Ramos (cell line): ENCODE results near the gene ZFHX3.

ENCODE experiments used
- in situ Hi-C: fragments of 300-500 bp; cut with MboI; formaldehyde crosslinking; loops from one replicate; pipeline ENCODE4 v1.14.3; 2022; ENCODE audit warnings: low sequenced_read_pairs; ENCODE audit not compliant: unreplicated experiment

The ZFHX3 gene

DNA sequence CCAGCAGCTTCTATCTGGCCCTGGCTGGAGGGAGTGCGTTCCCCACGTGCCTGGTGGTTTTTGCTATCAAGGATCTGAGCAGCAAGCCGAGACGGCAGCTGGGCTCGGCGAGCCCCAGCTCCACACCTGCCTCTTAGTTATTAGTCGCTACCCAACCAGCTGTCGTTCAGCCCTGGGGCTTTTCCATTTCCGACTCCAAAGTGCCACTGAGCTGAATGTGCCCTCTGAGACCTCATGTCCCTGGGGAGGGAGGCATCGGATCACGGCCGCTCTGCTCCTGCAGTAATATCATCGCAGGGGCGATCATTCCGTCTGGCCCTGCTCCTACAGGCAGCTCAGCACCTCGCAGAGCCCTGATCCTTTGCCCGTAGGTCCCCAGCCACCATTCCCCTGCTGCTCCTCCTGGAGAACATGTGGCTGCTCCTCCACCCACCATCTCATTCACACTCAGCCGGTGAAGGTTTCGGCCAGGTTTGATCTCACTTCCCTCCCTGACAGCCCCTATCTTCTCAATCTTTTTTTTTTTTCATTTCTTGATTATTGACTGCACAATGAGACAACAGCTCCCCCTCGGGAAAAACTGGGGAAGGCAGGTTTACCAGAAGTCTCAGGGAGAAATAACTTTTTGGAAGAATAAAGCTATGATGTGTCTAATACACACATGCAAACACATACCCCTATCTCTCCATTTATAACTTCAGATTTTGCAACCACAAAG, 86.7 kb downstream of the ZFHX3 start:
- in situ Hi-C loops, result no loop called here

DNA sequence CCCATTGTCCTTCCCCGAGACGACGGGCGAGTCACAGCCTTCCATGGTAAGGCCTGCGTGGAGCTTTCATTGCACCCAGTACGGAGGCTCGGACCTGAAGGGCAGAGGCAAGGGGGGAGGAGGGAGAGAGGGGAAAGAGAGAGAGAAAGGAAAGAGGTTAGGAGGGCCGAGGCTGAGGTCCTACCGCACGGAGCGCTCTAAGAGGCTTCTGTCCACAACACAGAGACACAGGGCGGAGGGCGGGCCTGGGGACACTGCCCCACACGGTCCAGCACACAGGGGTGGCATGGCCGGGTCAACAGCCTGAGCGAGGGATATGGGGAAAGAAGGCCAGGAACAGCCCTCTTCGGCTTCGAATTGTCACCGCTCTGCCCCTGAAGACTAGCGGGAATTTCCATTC, 87.8 kb downstream of the ZFHX3 start:
- in situ Hi-C loops, result no loop called here

DNA sequence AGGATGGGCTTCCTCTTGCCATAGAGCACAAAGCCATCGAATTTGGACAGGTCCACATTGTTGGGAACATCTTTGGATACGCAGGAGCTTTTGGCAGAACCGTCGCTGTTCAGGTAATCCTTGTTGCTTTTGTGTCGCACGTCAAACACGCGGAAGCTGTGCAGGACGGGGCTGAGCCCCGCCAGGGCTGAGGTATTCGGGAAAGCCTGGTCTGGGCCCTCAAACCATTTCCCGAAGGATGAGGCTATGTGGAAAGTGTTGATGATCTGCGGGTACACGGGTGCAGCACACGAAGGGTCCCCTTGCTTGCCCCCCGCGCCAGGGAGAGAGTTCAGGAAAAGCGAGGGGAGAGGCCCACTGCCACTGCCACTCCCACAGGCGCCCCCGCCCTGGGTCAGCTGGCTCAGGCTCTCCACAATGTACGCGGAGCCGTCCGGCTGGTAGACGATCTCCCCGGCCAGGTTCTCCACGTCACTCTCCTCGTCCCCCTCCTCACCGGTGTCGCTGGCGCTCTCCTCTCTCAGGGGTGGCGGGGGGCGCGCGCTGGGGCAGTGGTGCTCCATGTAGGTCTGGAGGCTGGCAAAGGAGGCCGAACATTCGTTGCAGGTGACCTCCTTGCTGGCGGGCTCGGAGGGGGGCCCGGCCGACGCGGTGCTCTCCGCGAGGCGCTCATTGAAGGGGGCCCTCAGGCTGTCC, 88.5 kb downstream of the ZFHX3 start:
- in situ Hi-C loops, result no loop called here

DNA sequence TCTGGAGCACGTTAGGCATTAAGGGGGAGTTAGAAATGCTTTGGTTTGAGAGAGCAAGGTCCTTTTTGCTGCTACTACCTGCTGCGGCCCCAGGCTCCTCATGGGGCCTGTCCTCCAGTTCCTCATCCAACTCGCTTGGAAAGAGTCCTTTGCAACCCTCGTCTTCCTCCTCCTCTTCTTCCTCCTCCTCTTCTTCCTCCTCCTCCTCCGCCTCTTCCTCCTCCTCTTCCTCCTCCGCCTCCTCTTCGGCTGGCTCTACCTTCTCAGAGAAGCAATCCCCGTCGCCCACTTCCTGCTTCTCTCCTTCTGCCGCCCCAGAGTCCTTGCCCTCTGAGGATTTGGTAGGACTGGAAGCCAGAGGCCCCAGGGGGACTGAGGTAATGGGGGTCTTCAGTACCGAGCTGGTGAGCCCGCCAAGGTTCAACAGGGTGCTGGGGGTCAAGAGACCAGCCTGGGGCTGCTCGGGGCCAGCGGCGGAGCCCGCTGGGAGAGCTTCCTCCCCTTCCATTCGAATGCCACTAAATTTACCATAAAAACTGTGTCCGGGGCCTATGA, 89.3 kb downstream of the ZFHX3 start:
- in situ Hi-C loops, result no loop called here

DNA sequence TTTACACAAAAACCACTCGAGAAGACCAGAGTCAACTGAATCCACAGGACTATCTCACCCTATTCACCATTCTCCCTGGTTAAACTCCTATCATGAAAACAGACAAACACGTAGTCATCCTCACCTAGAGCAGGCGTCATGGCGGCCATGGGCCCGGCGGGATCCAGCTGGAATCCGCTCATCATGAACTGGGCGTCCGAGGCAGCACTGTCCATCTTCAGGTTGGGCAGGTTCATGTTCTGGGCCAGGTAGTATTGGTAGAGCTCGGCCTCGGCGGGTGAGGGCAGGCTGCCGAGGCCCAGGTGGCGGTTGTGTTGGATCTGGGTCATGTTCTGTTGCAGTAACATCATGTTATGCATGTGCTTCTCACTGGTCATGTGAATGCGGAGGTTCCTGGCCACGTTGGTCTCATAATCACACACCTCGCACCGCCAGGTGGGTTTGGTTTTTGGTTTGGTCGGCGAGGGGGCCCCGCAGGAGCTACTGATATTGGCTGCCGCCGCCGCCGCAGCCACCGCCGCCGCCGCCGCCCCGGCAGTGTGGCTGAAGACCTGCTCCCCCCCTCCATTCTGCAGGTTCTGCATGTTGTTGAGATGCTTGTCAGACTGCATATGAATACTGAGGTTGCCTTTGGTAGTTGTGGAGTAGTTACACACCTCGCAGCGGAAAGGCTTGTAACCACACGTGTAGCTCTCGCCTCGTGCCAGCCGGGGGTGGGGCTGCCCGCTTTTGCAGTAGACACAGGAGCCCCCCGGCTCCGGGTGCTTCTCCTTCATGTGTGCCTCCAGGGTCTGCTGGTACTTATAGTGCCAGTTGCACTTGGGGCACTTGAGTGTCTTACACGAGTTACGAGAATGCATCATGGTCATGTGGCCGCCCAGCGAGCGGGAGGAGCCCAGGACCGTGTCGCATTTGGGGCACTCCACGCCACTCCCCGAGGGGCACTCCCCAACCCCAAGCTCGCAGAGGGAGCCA, 90.3 kb downstream of the ZFHX3 start:
- in situ Hi-C loops, result no loop called here

DNA sequence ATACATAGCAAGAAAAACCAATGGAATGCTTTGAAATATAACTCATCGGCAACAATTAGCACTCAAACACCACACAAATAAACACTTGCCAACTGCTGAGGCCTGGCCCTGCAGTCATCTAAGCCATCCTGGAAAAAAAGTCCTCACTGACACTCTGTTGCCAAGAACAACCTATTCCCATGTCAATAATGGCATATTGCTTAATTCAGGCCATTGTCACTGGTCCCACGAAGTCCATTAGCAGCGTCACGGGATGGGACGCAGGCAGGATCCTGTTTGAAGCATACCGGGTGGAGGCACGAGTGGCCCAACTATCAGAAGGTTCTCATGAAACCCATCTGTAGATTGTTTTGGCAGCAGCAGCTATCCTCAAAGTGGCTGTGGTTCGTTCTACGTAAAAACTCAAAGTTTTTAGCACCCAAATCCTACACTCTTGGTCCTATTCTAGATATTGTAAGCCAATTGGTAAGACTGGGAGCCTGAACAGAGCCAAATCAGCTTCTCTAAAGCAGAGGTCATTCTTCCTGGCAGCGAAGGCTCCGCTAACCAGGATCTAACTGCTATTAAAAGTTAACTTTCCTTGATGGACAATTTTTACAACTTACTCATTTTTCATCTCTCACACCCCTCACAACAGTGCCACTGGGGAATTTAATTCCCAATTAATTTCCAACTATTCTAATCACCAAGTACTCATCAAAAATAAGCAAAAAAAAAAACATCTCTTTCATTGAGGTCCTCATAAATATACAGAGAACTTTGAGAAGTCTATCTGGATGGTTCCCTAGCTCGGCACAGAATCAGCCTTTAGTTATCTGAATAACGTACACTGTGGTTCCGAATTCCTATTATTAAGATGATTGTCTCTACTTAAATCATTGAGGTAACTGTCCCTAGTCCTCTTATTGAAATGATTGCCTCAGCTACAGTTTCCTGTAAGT, 91.5 kb downstream of the ZFHX3 start:
- in situ Hi-C loops, result no loop called here

DNA sequence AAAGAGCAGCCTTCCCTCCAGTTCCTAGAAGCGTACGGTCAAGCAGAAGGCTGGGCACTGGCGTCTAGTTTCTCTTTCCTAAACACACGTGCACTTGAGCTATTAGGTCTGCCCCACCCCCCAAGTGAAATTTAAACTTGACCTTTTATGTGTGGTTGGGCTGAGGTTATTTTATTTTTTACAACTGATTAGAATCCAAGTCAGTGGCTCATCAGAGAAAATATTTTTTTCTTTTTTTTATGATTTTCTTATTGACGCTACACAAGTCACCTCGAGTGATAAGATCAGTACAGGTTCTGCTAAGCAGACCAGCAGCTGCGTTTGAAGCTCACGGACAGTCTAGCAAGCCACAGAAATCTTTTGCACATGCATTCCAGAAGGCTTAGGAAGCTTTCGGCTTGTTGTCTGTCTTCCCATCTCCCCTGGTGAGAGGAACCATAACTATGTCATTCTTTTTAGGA, 95.1 kb downstream of the ZFHX3 start:
- in situ Hi-C loops, result no loop called here

DNA sequence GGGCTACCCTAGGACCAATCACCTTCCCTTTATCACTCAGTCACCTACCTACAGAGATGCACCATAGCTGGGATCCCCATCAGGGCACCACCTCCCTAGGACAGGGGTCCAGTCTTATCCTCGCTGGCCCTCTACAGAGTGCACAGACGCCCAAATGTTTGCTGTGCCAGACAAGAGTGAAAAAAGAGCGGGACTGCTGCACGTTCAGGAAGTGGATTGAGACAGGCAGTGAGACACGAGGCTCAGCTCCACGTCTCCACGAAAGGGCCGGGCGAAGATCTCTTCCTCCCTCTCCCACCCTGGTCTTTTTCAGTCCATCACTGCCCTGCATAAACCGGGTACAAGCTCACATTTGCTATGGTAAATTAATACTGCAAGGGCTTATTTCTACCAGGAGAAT, 95.5 kb downstream of the ZFHX3 start:
- in situ Hi-C loops, result no loop called here

DNA sequence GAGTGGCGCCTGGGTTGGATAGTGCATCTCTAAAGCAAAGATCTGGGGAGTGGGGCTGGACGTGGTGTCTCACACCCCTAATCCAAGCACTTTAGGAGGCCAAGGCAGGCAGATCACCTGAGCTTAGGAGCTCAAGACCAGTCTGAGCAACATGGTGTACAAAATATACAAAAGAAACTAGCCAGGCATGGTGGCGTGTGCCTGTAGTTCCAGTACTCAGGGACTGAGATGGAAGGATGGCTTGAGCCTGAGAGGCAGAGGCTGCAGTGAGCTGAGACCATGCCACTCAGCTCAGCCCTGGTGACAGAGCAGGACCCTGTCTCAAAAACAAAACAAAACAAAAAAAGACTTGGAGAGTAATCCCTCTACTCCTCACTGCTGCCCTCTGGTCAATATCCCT, 96.0 kb downstream of the ZFHX3 start:
- in situ Hi-C loops, result no loop called here

DNA sequence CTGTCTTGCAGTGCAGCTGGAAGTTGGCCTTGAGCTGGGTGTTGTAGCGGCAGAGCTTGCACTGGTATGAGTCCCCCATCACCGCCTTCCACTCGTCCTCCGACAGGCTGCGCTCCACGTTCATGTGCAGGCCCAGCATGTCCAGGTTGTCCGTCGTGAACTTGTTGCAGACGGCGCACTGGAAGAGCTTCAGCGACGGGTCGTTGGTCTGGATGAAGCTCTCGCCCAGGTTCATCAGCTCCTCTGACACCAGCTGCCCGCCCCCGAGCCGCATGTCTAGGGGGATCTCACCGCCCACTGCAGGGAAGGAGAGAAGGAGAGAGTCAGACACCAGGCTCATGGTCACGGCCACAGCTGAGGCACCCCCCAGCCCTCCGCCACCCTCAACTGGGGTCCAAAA, 97.3 kb downstream of the ZFHX3 start:
- in situ Hi-C loops, result no loop called here

DNA sequence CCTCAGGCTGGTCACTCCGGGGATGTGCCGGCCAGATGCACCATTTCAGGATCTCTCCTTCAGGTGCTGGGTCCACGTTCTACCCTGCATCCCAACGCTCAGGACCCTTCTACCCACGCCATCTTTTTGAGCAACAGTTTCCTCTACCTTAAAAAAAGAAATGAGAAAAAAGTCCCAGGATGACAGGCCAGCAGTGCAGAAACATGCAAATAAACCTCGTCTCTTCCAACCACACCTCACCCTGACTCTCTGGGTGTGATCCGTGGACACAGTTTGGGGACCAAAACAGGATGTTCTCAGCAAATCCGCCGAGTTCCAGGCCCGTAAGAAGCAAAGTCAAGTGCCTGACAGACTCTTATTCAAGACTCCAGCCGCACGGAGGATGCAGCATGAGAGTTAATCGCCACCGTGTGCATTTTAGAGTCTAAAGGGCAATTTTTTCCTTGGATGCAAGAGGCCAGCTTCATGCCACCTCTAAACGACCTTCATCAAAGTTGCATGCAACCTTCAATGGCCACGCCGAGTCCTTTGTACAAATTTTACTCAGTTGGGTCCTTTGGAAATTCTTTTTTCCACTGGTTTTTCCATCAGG, 99.6 kb downstream of the ZFHX3 start:
- in situ Hi-C loops, result no loop called here

DNA sequence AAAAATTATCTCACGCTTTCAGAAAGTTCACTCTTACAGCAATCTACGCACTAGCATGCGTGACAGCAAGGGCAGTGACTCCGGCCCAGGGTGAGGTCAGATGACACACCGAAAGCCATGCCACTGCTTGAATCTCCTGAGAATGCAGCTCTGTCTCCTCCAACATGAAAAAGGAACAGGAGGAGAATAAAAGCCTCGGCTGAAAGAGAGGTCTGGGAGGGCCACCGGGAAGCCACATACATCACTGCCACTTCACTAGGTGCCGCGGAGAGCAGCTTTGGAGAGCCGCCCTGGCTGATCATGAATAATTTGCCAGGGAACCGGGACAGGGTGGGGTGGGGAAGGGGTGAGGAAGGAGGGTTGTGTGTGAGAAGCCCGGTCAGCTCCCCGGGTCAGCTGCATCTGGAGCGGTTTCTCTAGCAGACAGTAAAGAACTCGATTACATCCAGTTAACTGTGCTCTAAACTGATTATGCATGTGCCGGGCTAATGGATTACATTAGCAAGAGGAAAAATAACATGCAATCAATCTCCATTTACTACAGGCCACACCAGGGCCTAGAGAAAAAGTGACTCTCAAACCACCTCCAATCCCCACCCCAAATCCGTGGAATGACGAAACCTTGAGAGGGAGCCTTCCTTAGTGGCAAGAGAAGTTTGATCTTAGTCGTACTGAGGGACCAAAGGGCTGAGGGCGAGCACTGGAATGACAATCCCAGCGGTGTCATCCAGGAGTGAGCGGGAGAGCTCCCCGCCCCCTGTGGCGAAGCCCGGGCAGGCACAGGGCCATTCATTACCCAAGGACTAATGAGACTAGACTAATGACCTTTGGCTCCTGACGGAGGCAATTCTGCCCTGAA, 100.3 kb downstream of the ZFHX3 start:
- in situ Hi-C loops, result no loop called here

DNA sequence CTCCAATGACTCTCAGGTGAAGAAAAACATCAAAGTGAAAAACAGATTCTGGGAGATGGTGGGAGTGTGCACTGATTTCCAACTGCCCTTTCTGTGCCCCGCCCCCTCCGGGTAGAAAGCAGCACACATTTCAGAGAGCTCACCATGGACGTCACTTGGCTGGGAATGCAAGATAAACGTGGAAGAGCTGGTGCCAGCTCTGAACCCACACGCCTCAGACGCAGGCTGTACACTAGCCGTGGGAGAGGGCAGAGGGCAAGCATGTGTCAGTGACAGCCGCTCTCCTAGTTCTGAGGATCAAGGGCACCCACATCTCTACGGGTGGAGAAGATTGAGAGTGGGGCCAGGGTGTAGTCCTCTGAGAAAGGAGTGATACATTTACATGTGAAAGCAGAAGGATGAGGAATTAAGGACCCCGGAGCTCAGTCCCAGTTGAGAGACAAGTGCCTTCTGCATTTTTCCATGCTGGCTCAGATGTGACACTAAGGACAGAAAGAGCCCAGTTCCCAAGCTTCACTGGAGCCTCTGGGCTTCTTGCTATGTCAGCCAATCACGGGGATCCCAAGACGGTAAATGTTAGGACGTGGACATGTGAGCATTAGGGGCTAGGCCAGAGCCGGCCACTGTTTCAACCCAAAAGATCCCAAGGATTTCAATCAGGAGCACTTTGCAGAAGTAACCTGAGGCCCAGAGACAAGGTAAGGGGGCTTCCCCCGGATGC, 101.3 kb downstream of the ZFHX3 start:
- in situ Hi-C loops, result no loop called here

DNA sequence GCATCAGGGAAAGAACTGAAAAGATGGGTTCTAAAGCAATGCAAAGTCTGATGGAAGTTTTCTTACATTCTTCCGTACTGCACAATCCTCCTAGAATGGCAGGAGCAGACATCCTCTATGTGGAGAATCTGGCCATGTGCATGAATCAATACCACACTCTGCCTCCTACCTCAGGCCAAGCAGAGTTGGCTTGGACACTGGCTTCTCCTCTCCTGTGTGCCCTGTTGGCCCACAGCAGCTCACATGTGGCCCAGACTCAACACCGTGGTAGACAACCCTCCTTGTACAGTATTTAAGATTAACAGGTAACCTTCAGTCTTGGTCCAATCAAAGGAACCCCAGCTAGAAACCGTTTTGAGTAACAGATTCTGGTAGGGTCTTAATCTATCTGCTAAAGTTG, 101.9 kb downstream of the ZFHX3 start:
- in situ Hi-C loops, result no loop called here

DNA sequence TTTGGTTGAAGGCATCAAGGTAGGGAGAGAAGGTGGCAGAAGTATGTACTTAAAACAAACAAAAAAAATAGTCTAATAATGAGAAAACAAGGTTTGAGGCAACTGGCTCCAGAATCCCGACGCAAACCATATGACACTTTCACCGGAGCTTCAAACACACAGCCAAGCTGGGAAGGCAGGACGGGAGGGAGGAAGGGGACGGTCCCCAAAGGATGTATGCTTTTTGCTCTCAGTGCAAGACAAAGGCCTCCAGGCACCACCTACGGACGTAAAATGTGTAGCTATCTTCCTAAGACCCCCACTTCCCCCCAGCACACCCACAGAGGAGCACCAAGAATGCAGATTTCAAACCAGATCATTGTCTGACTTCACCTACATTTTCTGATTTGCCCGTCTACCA, 102.3 kb downstream of the ZFHX3 start:
- in situ Hi-C loops, result no loop called here

DNA sequence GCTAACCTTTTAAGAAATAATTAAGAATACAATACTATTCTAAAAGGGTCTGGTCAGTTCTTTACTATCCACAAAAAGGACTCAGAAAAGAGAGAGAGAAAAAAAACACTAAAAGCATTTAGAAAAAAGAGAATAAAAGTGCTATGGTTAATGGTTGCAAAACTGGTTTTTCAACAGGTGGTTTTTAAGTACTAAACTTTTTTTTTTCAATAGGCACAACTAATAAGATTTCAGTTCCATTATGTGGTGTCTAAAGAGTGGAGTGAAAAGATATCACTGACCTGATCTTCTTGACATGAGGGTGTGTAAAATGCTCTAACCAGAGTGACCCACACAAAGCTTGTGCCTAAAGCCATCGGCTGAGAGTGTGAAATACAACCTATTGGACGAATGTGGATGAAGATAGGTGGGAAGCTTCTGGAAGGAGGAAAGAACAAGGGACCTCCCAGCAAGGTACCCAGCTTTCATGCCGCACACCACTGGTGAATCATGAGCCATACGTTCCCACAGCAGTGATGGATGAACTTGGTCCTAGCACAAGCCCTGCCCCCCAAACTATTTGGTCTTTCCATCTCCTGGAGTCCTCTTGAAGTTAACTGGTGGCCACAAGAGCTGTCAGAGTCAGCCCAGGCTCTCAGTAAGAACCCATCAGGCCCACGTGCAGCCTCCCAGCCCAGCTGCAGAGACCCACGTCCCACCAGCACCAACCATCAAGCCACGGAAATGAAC, 103.0 kb downstream of the ZFHX3 start:
- in situ Hi-C loops, result no loop called here

DNA sequence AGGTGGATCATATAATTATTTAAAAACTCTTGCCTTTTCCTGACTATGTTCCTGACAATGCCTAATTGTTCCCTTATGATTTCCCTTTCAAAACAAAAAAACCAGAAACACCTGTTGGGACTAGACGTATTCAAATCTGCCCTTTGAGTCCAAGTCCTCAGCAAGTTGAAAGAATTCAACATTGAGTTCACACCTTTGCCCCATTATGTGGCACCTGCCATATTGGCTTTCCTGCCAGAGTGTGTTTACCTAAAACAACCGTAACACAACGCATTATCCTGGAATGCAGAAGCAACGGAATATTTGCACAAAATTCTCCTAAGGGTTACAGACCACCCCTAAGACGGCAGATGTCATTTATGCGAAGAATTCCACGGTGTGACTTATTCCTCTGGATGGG, 105.9 kb downstream of the ZFHX3 start:
- in situ Hi-C loops, result no loop called here
